Choroid plexus epithelial cell (primary cell): Measurements from ENCODE around the gene NT5C1A.

Source experiments
- DNase-seq: peaks from one replicate; pipeline ENCODE4 v3.0.0-alpha.2; 2010; ENCODE audit warnings: low read depth
- H3K4me3 ChIP-seq: 2 replicates; pipeline ENCODE4 v1.5.1; 2011; ENCODE audit warnings: low read depth, mild to moderate bottlenecking, control low read depth, low read length, moderate library complexity
- TF ChIP-seq, protein P1 (sequence below): conservative IDR thresholded peaks from 2 replicates; pipeline ENCODE4 v1.5.1; 2011; ENCODE audit warnings: low read depth, mild to moderate bottlenecking, control low read depth, inconsistent platforms, low read length, moderate library complexity

Gene NT5C1A

DNA sequence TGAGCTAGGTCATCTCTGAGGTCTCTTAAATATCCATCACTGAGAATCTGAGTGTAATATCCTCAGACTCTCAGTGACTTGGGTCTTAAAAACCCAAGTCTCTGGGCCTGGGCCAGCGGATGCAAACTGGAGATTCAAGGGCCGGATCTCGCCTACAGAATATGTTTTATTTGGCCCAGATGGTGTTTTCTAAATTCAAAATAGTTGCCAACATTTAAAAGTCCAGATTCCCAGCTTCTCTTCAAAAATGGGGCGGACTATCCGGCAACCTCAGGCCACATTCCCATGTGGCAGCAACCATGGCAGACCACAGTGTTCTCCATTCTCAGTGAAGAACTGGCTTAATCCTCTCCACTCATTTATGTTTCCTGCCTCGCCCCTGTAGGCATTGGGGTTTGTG lies 19.8 kb downstream of the NT5C1A start:
- DNase-seq: no peak
- H3K4me3 ChIP-seq: no peak overlapping the region
- TF ChIP-seq, protein P1, sequence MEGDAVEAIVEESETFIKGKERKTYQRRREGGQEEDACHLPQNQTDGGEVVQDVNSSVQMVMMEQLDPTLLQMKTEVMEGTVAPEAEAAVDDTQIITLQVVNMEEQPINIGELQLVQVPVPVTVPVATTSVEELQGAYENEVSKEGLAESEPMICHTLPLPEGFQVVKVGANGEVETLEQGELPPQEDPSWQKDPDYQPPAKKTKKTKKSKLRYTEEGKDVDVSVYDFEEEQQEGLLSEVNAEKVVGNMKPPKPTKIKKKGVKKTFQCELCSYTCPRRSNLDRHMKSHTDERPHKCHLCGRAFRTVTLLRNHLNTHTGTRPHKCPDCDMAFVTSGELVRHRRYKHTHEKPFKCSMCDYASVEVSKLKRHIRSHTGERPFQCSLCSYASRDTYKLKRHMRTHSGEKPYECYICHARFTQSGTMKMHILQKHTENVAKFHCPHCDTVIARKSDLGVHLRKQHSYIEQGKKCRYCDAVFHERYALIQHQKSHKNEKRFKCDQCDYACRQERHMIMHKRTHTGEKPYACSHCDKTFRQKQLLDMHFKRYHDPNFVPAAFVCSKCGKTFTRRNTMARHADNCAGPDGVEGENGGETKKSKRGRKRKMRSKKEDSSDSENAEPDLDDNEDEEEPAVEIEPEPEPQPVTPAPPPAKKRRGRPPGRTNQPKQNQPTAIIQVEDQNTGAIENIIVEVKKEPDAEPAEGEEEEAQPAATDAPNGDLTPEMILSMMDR: no peak

DNA sequence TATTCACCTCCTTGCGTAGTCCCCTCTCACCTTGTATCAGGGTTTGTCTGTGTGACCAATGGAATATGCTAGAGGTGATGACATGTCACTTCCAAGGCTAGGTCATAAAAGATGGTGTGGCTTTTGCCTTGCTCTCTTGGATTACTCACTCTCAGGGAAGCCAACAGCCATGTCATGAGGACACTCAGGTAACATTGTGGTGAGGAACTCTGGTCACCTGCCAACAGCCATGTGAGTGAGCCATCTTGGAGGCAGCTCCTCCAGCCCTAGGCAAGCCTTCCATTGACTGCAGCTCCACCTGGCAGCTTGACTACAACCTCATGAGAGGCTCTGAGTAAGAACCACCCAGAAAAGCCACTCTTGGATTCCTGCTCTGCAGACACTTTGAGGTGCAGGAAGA lies 21.5 kb downstream of the NT5C1A start:
- H3K4me3 ChIP-seq: no peak overlapping the region
- TF ChIP-seq, protein P1: no peak
- no peak for DNase-seq

DNA sequence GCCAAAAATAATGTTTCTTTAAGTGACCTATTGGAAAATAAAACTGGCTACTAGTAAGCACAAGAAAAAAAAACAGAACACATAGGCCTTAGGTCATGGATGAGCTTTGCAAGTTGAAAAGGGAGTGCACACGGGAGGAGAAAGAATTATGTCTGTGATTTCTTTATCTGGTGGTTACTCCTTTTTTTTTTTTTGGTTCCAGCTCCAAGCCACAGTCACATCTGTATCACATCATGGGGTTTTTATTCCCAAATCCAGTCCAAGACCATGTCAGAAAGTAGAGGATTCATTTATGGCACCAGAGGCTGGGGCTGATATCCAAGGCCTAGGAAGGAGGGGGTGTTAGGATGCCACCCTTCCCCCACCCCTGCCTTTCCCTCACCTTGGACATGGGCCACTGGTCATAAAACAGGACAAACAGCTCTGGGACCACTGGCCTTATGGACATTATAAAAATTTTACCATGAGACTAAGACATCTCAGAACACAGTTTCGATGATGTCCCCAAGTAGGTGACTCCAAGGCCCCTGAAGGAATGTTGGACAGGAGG lies 22.2 kb downstream of the NT5C1A start:
- TF ChIP-seq, protein P1: no peak
- no peak overlapping the region for H3K4me3 ChIP-seq
- DNase-seq: no peak

DNA sequence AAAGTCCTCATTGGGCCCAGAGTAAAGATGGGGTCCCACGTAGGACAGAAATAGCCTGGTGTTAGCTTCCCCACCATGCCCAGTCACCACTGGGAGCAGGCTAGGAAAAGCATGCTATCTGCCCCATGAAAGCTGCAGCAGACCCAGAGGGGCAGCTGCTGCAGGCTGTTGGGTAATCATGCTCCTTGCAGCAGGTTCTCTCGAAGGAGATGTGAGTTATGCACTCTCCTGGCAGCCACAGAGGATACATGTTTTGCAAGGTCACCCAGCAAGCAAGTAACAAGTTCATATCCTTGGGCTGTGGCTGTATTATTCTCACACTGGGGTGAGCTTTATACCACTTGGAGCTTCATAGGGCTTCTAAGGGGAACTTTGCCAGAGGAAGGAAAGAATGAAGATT lies 23.4 kb downstream of the NT5C1A start:
- DNase-seq: peak; percentile 61
- no peak overlapping the region for H3K4me3 ChIP-seq
- TF ChIP-seq, protein P1: no peak

DNA sequence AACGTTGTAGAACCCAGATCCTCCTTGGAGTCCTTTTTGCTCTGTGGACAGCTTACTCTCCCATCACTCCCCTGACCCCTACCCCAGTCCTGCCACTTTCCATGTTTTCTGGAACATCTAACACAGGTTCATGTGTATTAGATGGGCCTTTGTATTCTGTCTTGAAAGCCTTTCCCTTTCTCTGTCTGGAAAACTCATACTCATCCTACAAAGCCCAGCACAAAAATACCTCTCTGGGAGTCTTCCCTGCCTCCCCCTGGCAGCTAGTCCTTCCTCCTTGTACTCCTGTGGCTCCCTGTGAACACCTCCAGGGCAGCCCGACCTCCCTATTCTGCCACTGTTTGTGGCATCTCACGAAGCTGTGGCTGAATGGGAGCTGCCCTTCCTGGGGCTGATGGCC lies 24.7 kb downstream of the NT5C1A start:
- TF ChIP-seq, protein P1: no peak
- H3K4me3 ChIP-seq: no peak overlapping the region
- DNase-seq: no peak

DNA sequence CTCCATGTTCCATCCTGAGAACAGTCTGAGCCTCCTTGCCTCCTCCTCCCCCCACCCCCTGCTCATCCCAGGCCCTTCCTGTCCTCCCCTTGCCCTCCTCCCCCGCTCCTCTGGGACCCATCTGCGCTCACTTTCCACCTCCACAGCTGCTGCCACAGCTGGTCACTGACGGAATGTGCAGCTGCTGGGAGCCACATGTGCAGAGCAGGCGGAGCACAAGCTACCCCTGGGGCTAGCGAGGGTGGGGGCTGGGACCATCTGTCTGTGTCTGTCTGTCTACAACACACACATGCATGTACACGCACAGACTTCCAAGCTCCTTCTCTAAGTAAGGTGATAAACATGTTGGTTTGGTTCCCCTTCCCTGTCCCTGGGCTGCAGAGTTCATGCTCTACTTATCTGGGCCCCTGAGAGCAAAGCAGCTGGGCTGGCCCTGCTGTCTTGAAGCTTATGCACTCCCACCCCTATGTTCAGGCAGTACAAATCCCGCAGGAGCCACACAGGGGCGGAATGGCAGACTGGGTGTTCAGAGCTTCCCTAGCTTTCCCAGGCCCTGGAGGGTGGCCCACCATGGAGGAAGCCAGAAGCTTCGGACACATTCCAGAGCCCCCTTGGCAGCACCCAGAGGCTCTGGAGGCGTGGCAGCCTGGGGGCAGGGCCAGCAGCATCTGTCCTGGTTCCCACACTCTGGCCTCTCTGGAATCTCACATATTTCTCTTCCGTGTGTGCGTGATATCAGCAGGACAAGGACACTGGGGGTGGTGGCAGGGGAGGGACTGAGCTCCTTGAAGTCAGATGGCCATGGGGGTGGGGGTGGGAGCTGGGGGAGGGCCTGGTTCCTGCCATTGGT lies 25.4 kb downstream of the NT5C1A start:
- no peak overlapping the region for H3K4me3 ChIP-seq
- TF ChIP-seq, protein P1: no peak
- peak; percentile 81 for DNase-seq

DNA sequence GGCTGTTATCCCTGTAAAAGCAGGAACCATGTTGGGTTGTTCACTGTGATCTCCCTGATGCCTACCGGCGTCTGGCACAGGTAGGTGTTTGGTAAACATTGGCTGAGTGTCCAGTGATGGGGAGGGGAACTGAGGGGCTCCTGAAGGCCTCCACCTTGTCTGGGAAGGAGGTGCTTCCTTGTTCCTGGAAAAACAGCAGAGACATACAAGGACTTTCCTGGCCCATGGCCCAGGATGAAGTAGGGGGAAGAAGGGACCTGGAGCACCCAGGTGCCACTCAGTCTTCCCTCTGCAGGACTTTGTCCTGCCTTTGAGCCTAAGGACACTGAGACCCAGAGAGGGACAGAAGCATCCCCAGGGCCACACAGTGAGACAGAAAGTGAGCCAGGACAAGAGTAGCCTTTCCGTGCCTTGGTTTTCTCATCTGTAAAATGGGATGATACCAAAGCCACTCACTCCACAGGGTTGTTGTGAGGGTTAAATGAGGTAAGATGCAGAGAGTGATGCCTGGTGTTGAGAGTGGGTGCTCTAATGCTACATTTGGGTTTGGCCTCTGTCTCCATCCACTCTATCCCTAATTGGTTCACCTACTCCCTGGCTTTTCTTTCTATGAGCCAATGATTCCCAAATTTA lies 26.4 kb downstream of the NT5C1A start:
- TF ChIP-seq, protein P1: no peak
- H3K4me3 ChIP-seq: no peak overlapping the region
- DNase-seq: no peak
